Mesenchymal stem cell (in vitro differentiated cells and primary cell): Measurements from ENCODE around the gene ATP5F1D.
"Not testable (repeated sequence)": the region's sequence is repeated elsewhere in the genome, so short reads cannot be mapped to it uniquely, and the experiment has no call there.

Experiments used
- DNase-seq: peaks from one replicate; pipeline ENCODE4 v3.0.0-alpha.2; 2013
- H2AFZ ChIP-seq: one replicate; pipeline ENCODE4 v1.6.1; 2013; ENCODE audit warnings: low read depth, mild to moderate bottlenecking, control low read depth, inconsistent platforms, low read length, moderate library complexity
- H2AK5ac ChIP-seq: 2 replicates; pipeline ENCODE4 v1.6.1; 2013; ENCODE audit warnings: low read length, moderate library complexity, mild to moderate bottlenecking, inconsistent platforms; ENCODE audit not compliant: severe bottlenecking
- H2BK120ac ChIP-seq: one replicate; pipeline ENCODE4 v1.6.1; 2013; ENCODE audit warnings: low read depth, mild to moderate bottlenecking, inconsistent platforms, low read length, moderate library complexity
- H2BK12ac ChIP-seq, 2 experiments: one replicate each; pipeline ENCODE4 v1.6.1; 2013; ENCODE audit warnings: inconsistent platforms in 2 of 2, low read length in 2 of 2, mild to moderate bottlenecking in 2 of 2, moderate library complexity in 2 of 2, control low read depth in 1 of 2
- H2BK15ac ChIP-seq: one replicate; pipeline ENCODE4 v1.6.1; 2013; ENCODE audit warnings: mild to moderate bottlenecking, low read depth, inconsistent platforms; ENCODE audit not compliant: poor library complexity, severe bottlenecking
- H2BK5ac ChIP-seq: 2 replicates; pipeline ENCODE4 v1.6.1; 2013; ENCODE audit warnings: low read depth, mild to moderate bottlenecking, low read length, control low read depth, inconsistent platforms; ENCODE audit not compliant: poor library complexity, severe bottlenecking
- H3K14ac ChIP-seq, 2 experiments: one replicate each; pipeline ENCODE4 v1.6.1; 2013; ENCODE audit warnings: inconsistent platforms in 2 of 2, low read length in 2 of 2, control low read depth in 1 of 2, mild to moderate bottlenecking in 1 of 2, moderate library complexity in 1 of 2
- H3K18ac ChIP-seq, 2 experiments: one replicate each; pipeline ENCODE4 v1.6.1; 2013; ENCODE audit warnings: inconsistent platforms in 2 of 2, low read length in 2 of 2, control low read depth in 1 of 2, low read depth in 1 of 2, mild to moderate bottlenecking in 1 of 2
- H3K23ac ChIP-seq, 2 experiments: one replicate each; pipeline ENCODE4 v1.6.1; 2013; ENCODE audit warnings: inconsistent platforms in 2 of 2, low read length in 2 of 2, mild to moderate bottlenecking in 2 of 2, moderate library complexity in 2 of 2, control low read depth in 1 of 2
- H3K27ac ChIP-seq: 2 replicates; pipeline ENCODE4 v1.5.1; 2013; ENCODE audit warnings: mild to moderate bottlenecking, moderate library complexity, low read length, control low read depth, inconsistent platforms; ENCODE audit not compliant: poor library complexity, severe bottlenecking
- H3K27me3 ChIP-seq, 2 experiments: 2 replicates each; pipeline versions ENCODE4 v1.6.1 to v1.7.0; 2013; ENCODE audit warnings: low read length in 2 of 2, mild to moderate bottlenecking in 2 of 2, moderate library complexity in 2 of 2, control low read depth in 1 of 2, inconsistent platforms in 1 of 2; ENCODE audit not compliant: control insufficient read depth in 1 of 2, insufficient read depth in 1 of 2
- H3K36me3 ChIP-seq, 2 experiments: 2 replicates each; pipeline versions ENCODE4 v1.6.1 to v1.7.0; 2013; ENCODE audit warnings: low read length in 2 of 2, control low read depth in 1 of 2, inconsistent platforms in 1 of 2, low read depth in 1 of 2, mild to moderate bottlenecking in 1 of 2; ENCODE audit not compliant: insufficient read depth in 2 of 2, control insufficient read depth in 1 of 2
- H3K4ac ChIP-seq, 2 experiments: one replicate each; pipeline ENCODE4 v1.6.1; 2013; ENCODE audit warnings: inconsistent platforms in 2 of 2, low read length in 2 of 2, mild to moderate bottlenecking in 2 of 2, moderate library complexity in 2 of 2, control low read depth in 1 of 2, low read depth in 1 of 2
- H3K4me1 ChIP-seq: 2 replicates; pipeline ENCODE4 v1.6.1; 2013; ENCODE audit warnings: low read depth, low read length, control low read depth; ENCODE audit not compliant: control insufficient read depth, insufficient read depth
- H3K4me2 ChIP-seq: 2 replicates; pipeline ENCODE4 v1.6.1; 2013; ENCODE audit warnings: low read length, mild to moderate bottlenecking, inconsistent platforms; ENCODE audit not compliant: poor library complexity, severe bottlenecking
- H3K4me3 ChIP-seq, 2 experiments: 2 replicates each; pipeline versions ENCODE4 v1.5.1 to v1.7.0; 2013; ENCODE audit warnings: low read length in 2 of 2, mild to moderate bottlenecking in 2 of 2, control low read depth in 1 of 2, low read depth in 1 of 2; ENCODE audit not compliant: insufficient read depth in 1 of 2
- H3K79me1 ChIP-seq: replicated peaks from 2 replicates; pipeline ENCODE4 v1.6.1; 2013; ENCODE audit warnings: mild to moderate bottlenecking, control low read depth, low read length, inconsistent platforms; ENCODE audit not compliant: poor library complexity, severe bottlenecking
- H3K9ac ChIP-seq: 2 replicates; pipeline ENCODE4 v1.7.0; 2013; ENCODE audit warnings: mild to moderate bottlenecking, low read length, moderate library complexity
- H3K9me3 ChIP-seq: 2 replicates; pipeline ENCODE4 v1.7.0; 2013; ENCODE audit warnings: mild to moderate bottlenecking, low read length; ENCODE audit not compliant: control insufficient read depth
- H4K8ac ChIP-seq: one replicate; pipeline ENCODE4 v1.6.1; 2013; ENCODE audit warnings: inconsistent platforms, mild to moderate bottlenecking, low read length, moderate library complexity
- H4K91ac ChIP-seq: one replicate; pipeline ENCODE4 v1.6.1; 2013; ENCODE audit warnings: mild to moderate bottlenecking, low read length, inconsistent platforms
- WGBS: methylation state at CpG from one replicate; pipeline ENCODE4 v1.1.7; 2013; ENCODE audit warnings: mixed read lengths; 5-methylcytosine and 5-hydroxymethylcytosine counted together

Gene ATP5F1D

DNA sequence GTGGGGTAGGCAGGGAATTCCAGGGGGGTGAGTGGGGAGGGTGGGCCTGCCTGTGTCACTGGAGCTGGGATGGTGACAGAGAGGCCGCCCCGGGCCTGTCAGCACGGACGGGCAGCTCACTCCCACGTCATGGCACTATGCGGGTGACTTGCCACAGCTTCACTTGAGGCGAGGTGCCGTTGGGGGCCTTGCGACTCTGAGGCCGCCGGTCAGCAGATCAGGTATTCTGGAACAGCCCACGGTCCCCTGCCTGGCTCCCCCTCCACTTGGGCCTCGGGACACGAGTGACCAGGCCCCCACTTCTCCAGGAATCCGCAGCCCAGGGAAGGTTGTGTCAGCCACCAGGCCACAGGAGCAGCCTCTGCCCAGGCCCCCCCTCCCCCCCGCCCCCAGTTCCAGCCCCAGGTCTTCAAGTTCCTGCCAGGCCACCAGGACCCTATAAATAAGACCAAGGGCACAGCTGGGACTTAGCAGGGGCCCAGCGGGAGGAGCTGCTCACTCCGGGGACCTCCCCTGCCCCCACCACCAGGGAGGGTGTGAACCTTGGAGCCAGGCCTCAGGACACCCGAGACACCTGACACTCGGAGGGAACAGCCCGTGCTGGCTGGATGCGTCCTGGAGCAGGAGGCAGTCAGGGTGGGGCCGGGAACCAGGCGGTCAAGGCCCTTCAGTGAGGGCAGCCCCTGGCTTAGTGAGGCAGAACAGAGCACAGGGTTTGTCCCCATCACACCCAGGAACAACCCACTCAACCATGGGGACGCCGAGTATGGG, 4.1 kb downstream of the ATP5F1D start:
- no peaks in the 10 kb centered on the region for H3K27me3 ChIP-seq
- H2BK5ac ChIP-seq = no peak overlapping the region
- peak overlapping the region; percentile 77 for H4K91ac ChIP-seq
- peak overlapping the region; percentile 77 for H2BK15ac ChIP-seq
- no peak overlapping the region for H3K27ac ChIP-seq
- no peak overlapping the region for H3K4me3 ChIP-seq
- peaks cover 55% of the 10 kb centered on the region for H3K4me1 ChIP-seq
- peak overlapping the region in 1 of 2 experiments; percentile 77 for H3K18ac ChIP-seq
- no peak for DNase-seq
- H3K36me3 ChIP-seq = peaks cover 5 to 39% of the 10 kb centered on the region in 2 experiments
- H3K9ac ChIP-seq = peak overlapping the region; percentile 68
- H3K4me2 ChIP-seq = no peak overlapping the region
- H4K8ac ChIP-seq = peak overlapping the region; percentile 27
- no peak overlapping the region for H2AFZ ChIP-seq
- 76% methylated on average over 25 of the region's 26 CpGs for WGBS
- H2BK12ac ChIP-seq = peak overlapping the region; percentile 0 to 84
- H3K23ac ChIP-seq = peak overlapping the region in 1 of 2 experiments; percentile 31
- H3K14ac ChIP-seq = peak overlapping the region in 1 of 2 experiments; percentile 28
- no peaks in the 10 kb centered on the region for H3K9me3 ChIP-seq
- H2BK120ac ChIP-seq = no peak overlapping the region
- peaks cover 22% of the 10 kb centered on the region for H3K79me1 ChIP-seq
- peak overlapping the region; percentile 64 for H2AK5ac ChIP-seq
- peak overlapping the region; percentile 29 to 85 for H3K4ac ChIP-seq

DNA sequence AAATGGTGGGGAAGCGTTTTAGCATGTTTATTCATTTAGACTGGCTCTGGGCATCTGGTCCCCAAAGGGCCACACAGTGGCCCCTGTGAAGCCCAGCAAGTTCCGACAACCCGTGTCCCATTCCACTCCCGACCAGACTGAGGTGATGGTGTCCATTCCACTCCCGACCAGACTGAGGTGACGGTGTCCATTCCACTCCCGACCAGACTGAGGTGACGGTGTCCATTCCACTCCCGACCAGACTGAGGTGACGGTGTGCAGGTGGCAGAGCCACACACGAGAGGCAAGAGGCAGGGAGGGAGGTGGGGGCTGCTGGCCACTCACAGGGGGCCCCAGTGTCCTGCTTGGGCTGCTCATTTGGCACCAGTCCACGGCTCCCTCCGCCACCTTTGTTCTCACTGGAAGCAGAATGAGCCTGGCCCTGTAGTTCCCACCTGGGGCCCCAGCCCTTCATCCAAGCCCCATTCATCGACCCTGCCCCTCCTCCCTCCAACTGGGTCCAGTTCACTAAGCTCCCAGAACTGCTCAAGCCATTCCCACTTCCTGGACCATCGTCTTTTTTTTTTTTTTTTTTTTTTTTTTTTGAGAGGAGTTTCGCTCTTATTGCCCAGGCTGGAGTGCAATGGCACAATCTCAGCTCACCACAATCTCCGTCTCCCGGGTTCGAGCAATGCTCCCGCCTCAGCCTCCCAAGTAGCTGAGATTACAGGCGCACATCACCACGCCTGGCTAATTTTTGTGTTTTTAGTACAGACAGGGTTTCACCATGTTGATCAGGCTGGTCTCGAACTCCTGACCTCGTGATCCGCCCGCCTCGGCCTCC, 4.9 kb downstream of the ATP5F1D start:
- H2BK120ac ChIP-seq, H3K9me3 ChIP-seq, H3K9ac ChIP-seq, H3K14ac ChIP-seq, H3K23ac ChIP-seq, H3K27ac ChIP-seq, DNase-seq, H2BK5ac ChIP-seq, H3K4me3 ChIP-seq, H4K8ac ChIP-seq, H4K91ac ChIP-seq, H3K4me2 ChIP-seq, H2BK15ac ChIP-seq, H2AFZ ChIP-seq, H3K27me3 ChIP-seq: not testable (repeated sequence)
- peak overlapping the region; percentile 64 for H2AK5ac ChIP-seq
- H3K36me3 ChIP-seq = peaks cover 8 to 47% of the 10 kb centered on the region in 2 experiments
- peak overlapping the region in 1 of 2 experiments; percentile 55 for H3K18ac ChIP-seq
- peak overlapping the region in 1 of 2 experiments; percentile 37 for H3K4ac ChIP-seq
- WGBS = 88% methylated on average over 23 of the region's 27 CpGs
- H2BK12ac ChIP-seq = peak overlapping the region; percentile 0 to 84
- H3K79me1 ChIP-seq = peaks cover 22% of the 10 kb centered on the region
- peaks cover 47% of the 10 kb centered on the region for H3K4me1 ChIP-seq

DNA sequence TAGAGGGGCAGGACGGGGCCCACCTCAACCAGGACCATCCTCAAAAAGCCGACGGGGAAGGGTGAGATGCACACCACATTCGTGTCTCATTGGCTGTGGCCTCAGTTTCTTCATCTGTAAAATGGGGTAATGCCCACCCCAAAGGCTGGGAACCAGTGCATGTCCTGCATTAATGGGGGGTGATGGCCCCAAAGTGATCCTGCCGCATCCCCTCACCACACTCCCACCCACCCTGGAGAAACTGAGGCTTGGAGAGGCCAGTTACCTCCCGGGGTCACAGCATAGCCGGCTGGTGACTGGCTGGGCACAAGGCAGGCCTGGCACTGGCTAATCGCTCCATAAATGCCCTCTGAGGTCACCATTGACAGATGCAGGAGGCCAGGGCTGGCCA, 6.2 kb downstream of the ATP5F1D start:
- no peaks in the 10 kb centered on the region for H3K9me3 ChIP-seq
- 82% methylated on average over 8 of the region's 8 CpGs for WGBS
- H3K4me1 ChIP-seq = peaks cover 40% of the 10 kb centered on the region

More for the DNA sequence above, 6.2 kb downstream of the ATP5F1D start:
- Histone ChIP-seq H3K79me1 (peaks cover 20% of the 10 kb centered on the region), H3K9ac (peak overlapping the region; percentile 86), H4K91ac (peak overlapping the region; percentile 29), H2BK5ac (peak overlapping the region; percentile 90), H3K14ac (peak overlapping the region in 1 of 2 experiments; percentile 44), H2BK12ac (peak overlapping the region; percentile 93 to 99), H2AFZ (no peak overlapping the region), H3K27ac (no peak overlapping the region), H2BK120ac (peak overlapping the region; percentile 92), H2BK15ac (peak overlapping the region; percentile 30), H3K4me2 (peak overlapping the region; percentile 77), H3K36me3 (peaks cover 12 to 54% of the 10 kb centered on the region in 2 experiments), H3K4me3 (peak overlapping the region; percentile 71 to 74), H3K18ac (peak overlapping the region; percentile 88 to 95), H3K27me3 (no peaks in the 10 kb centered on the region), H3K4ac (peak overlapping the region; percentile 62 to 64), H3K23ac (no peak overlapping the region), H2AK5ac (peak overlapping the region; percentile 42), H4K8ac (peak overlapping the region; percentile 41)
- no peak for DNase-seq
